Naive B cell (primary cell): ENCODE measurements around the gene ANTKMT. TPM values are rescaled to one million over a fixed set of nuclear protein-coding genes. Genes with fewer than 3 reads are reported as not detected.

ENCODE experiments used
- ATAC-seq, 2 donors: fragments of 150-1000 bp; cut with Tn5 transposase; 2 replicates each; pipeline ENCODE4 v1.10.0; 2021; ENCODE audit warnings: low read depth in 2 of 2, mild to moderate bottlenecking in 2 of 2, moderate library complexity in 2 of 2
- DNase-seq: peaks from one replicate; pipeline ENCODE4 v3.0.0; 2022
- H3K27ac Mint-ChIP-seq, 6 donors: one replicate each; pipeline ENCODE4 v1.8.0; 2020 to 2022; ENCODE audit warnings: mild to moderate bottlenecking in 6 of 6, mixed read lengths in 6 of 6, moderate library complexity in 5 of 6, inconsistent platforms in 2 of 6
- H3K27me3 Mint-ChIP-seq, 3 donors: one replicate each; pipeline ENCODE4 v1.8.0; 2021 to 2022; ENCODE audit warnings: mixed read lengths in 3 of 3, mild to moderate bottlenecking in 1 of 3
- H3K36me3 Mint-ChIP-seq, 2 donors: one replicate each; pipeline ENCODE4 v1.8.0; 2020 to 2022; ENCODE audit warnings: mixed read lengths in 2 of 2, inconsistent platforms in 1 of 2, mild to moderate bottlenecking in 1 of 2
- H3K4me1 Mint-ChIP-seq, 3 donors: one replicate each; pipeline ENCODE4 v1.8.0; 2020 to 2022; ENCODE audit warnings: mixed read lengths in 3 of 3, inconsistent platforms in 1 of 3, mild to moderate bottlenecking in 1 of 3, moderate library complexity in 1 of 3
- H3K4me3 Mint-ChIP-seq, 8 donors: one replicate each; pipeline ENCODE4 v1.8.0; 2020 to 2022; ENCODE audit warnings: mild to moderate bottlenecking in 8 of 8, mixed read lengths in 8 of 8, moderate library complexity in 8 of 8, inconsistent platforms in 2 of 8
- H3K9me3 Mint-ChIP-seq, 7 donors: one replicate each; pipeline ENCODE4 v1.8.0; 2020 to 2022; ENCODE audit warnings: mixed read lengths in 7 of 7, mild to moderate bottlenecking in 5 of 7, inconsistent platforms in 2 of 7, moderate library complexity in 1 of 7
- polyA plus RNA-seq, 6 donors: library from polyadenylated mRNA; unstranded; fragments of 300-500 nt; fragmentation: Illumina TruSeq; gene quantifications; one replicate each; pipeline ENCODE4 v1.2.3, GENCODE V29; 2021; ENCODE audit warnings: low read depth in 6 of 6

Gene ANTKMT
- polyA plus RNA-seq, 6 donors from 2014 or later = 21.5 to 62.0 (median 38.0) TPM

DNA sequence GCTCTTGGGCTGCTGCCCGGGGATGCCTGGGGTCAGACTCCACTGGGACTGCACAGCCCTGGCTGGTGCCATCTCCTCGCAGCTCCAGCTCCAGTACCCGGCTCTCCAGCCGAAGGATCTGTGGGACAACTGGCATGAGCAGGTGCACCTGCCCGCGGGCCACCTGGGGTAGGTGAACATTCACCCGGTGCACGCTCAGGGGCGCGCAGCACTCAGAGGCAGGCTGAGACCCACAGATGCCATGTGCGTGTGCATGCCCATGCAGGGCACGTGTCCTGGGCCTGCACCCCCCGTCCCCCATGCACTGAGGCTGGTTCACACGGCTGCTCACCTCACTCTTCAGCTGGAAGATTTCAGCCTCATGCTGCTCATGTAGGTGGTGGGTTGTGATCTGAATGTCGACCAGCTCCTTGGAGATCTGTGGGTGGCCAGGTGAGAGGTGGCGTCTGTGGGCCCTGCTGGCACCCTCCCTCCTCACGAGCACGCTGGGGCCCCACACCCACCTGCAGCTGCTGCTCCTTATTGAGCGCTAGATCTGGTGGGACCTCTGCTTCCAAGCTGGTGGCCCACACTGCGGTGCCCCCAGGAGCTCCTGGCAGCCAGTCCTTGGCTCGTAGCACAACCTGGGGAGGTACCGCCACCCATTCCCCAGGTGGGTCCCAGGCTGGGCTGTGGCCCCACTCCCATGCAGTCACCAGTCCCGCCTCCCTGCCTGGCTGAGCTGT, 4.7 kb downstream of the ANTKMT start:
- Mint-ChIP-seq H3K4me3 (peak overlapping the region in 6 of 8 donors; percentile 29 to 86 (median 72)), H3K4me1 (peaks cover 0 to 5% (median 5%) of the 10 kb centered on the region in 3 donors), H3K27ac (peak overlapping the region in 2 of 6 donors; percentile 53 to 59), H3K36me3 (no peaks in the 10 kb centered on the region), H3K27me3 (no peaks in the 10 kb centered on the region), H3K9me3 (no peaks in the 10 kb centered on the region)
- DNase-seq (no peak), ATAC-seq (no peak)

DNA sequence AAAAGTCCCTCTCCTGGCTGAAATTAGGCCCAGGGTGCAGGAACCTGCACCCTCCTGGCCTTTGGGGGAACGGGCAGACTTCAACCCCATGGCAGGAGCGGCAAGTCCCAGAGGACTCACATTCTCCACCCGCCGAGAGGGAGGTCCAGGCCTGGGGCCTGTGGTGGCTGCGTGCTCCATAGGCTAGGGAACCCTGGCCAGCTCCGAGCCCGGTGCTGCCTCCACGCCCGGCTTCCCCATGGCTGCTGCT, 5.2 kb downstream of the ANTKMT start:
- H3K9me3 Mint-ChIP-seq = no peaks in the 10 kb centered on the region
- H3K4me3 Mint-ChIP-seq = peak overlapping the region in 5 of 8 donors; percentile 70 to 86 (median 76)
- ATAC-seq = no peak
- no peaks in the 10 kb centered on the region for H3K27me3 Mint-ChIP-seq
- H3K27ac Mint-ChIP-seq = peak overlapping the region in 2 of 6 donors; percentile 33 to 59
- peaks cover 0 to 5% (median 5%) of the 10 kb centered on the region in 3 donors for H3K4me1 Mint-ChIP-seq
- H3K36me3 Mint-ChIP-seq = no peaks in the 10 kb centered on the region
- no peak for DNase-seq

DNA sequence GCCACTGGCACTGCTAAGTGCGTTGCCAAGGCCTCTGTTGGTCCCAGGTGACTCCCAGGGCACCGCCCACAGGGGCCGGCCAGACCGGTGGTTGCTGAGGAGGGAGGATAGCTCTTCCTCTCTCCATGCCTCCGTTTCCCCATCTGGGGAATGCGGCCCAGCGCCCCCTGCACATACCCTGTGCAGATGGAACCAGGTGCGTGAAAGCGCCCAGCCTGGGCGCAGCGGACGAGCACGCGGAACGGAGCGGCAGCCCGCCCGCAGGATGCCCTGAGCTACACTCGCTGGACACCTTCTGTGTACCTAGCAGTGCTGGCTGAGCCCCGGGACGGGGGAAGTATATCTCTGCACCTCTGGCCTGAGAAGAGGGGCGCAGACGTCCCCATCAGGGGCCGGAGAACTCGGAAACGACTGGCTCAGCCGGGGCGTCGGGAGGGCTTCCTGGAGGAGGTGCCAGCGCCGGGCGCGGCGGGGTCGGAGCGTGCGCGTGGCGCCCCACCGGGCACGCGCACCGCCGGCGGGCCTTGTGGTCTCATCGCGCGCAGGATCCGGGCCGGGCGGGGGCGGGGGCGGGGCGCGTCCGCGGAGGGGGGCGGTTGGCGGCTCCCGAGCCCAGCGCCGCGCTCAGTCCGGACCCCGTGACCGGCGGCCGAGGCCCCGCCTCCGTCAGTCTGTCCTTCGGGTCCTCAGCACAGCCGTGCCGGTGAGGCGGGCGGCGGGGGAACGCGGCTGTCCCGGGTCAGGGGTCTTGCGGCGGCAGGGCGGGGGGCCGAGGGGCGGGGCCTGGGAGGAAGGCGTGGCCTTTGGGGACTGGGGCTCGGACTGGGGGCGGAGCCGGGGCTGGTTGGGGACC, 5.7 kb downstream of the ANTKMT start, which contains the start of the genes CCDC78 and HAGHL:
CCDC78 (minus strand) TSS at position 6 of the 853 bp plus-strand sequence. CDS start 76 bp downstream, outside the sequence.
HAGHL (plus strand) TSS at position 669 of the 853 bp plus-strand sequence. CDS start 404 bp downstream, outside the sequence.
- no peaks in the 10 kb centered on the region for H3K9me3 Mint-ChIP-seq
- H3K4me3 Mint-ChIP-seq = peak within 1 kb of the TSS; percentile 74 to 87 (median 82)
- peaks cover 0 to 5% (median 5%) of the 10 kb centered on the region in 3 donors for H3K4me1 Mint-ChIP-seq
- ATAC-seq (peak; percentile 29 to 30), DNase-seq (peak; percentile 56)
- no peaks in the 10 kb centered on the region for H3K36me3 Mint-ChIP-seq
- peak within 1 kb of the TSS in 5 of 6 donors; percentile 24 to 91 (median 59) for H3K27ac Mint-ChIP-seq
- no peaks in the 10 kb centered on the region for H3K27me3 Mint-ChIP-seq

DNA sequence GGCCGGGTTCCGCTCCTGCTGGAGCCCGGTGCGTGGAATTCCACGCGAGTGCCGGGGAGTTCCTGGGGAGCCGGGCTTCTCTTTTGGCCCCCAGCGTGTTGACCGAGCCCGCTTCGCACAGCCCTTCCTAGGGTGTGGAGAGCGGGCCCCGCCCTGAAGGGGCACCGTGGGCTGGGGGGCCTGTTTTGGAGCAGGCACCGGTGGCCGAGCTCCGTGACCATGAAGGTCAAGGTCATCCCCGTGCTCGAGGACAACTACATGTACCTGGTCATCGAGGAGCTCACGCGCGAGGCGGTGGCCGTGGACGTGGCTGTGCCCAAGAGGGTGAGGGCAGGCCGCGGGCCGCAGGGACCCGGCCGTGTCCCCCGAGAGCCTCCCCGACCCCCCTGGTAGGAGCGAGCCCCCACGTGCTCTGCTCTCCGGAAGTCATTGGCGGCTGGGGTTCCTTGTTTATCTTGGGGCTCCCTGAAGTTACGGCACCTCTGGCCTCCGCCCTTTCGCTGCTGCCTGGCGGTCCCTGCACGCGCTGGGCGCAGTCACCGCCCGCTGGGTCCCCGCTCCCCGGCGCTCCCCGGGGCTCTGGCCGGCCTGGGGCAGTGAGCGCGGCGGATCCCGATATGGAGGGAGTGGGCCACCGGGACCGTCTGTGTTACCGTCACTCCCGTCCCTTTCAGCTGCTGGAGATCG, 6.5 kb downstream of the ANTKMT start:
- peaks cover 0 to 5% (median 5%) of the 10 kb centered on the region in 3 donors for H3K4me1 Mint-ChIP-seq
- peak; percentile 46 for DNase-seq
- no peaks in the 10 kb centered on the region for H3K27me3 Mint-ChIP-seq
- peak; percentile 35 to 40 for ATAC-seq
- no peaks in the 10 kb centered on the region for H3K36me3 Mint-ChIP-seq
- H3K4me3 Mint-ChIP-seq = peak overlapping the region in 7 of 8 donors; percentile 45 to 75 (median 54)
- no peaks in the 10 kb centered on the region for H3K9me3 Mint-ChIP-seq
- H3K27ac Mint-ChIP-seq = no peak overlapping the region

DNA sequence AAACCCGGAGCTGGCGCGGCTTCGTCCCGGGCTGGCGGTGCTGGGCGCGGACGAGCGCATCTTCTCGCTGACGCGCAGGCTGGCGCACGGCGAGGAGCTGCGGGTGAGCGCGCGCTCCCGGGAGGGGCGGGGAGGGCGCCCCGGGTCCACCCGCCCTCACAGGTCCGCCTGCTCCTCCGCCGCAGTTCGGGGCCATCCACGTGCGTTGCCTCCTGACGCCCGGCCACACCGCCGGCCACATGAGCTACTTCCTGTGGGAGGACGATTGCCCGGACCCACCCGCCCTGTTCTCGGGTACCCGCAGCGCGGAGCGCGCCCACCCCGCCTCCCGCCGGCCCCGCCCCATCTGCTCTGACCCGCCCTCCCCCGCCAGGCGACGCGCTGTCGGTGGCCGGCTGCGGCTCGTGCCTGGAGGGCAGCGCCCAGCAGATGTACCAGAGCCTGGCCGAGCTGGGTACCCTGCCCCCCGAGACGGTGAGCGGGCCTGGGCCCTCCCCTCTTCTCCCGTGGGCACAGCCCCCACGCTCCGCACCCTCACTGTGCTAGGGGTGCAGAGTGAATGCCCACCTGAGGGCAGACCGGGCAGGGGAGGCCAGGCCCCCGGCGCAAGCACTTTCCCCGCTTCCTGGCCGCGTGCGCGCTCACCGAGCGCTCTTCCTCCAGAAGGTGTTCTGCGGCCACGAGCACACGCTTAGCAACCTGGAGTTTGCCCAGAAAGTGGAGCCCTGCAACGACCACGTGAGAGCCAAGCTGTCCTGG, 7.4 kb downstream of the ANTKMT start:
- Mint-ChIP-seq H3K36me3 (no peaks in the 10 kb centered on the region), H3K9me3 (no peaks in the 10 kb centered on the region), H3K4me1 (peaks cover 0 to 5% (median 0%) of the 10 kb centered on the region in 3 donors), H3K27me3 (no peaks in the 10 kb centered on the region), H3K4me3 (peak overlapping the region in 6 of 8 donors; percentile 49 to 75 (median 55)), H3K27ac (peak overlapping the region in 2 of 6 donors; percentile 15 to 43)
- ATAC-seq (peak; percentile 77 to 82), DNase-seq (peak; percentile 77)

DNA sequence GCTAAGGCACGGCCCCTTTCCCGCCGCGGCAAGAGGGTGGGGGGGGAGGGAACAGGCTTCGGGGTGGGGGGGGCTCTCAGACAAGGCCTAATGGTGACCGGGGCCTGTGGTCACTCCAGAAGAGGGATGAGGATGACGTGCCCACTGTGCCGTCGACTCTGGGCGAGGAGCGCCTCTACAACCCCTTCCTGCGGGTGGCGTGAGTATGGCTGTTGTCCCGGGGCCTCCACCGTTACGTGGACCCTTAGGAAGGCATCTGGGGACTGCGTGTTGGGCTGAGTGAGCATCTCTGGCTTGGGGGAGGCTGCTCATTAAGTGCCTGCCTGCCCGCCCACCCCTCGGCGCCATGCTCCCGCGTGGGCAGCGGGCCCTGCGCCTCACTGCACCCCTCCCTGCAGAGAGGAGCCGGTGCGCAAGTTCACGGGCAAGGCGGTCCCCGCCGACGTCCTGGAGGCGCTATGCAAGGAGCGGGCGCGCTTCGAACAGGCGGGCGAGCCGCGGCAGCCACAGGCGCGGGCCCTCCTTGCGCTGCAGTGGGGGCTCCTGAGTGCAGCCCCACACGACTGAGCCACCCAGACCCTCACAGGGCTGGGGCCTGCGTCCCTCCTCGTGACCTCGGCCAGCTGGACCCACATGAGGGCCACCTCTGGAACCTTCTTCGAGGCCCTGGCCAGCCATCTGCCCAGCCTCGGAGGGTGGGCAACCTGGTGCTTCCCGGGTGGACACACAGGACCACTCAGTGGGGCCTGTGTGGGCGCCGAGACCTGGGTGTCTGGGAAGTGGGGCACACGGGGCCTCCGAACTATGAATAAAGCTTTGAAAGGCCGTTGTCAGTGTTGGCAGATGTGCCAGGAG, 8.2 kb downstream of the ANTKMT start:
- Mint-ChIP-seq H3K27me3 (no peaks in the 10 kb centered on the region), H3K4me1 (peaks cover 0 to 5% (median 0%) of the 10 kb centered on the region in 3 donors), H3K4me3 (peak overlapping the region in 5 of 8 donors; percentile 47 to 75 (median 55)), H3K9me3 (no peaks in the 10 kb centered on the region), H3K27ac (peak overlapping the region in 2 of 6 donors; percentile 15 to 43), H3K36me3 (no peaks in the 10 kb centered on the region)
- DNase-seq = no peak
- ATAC-seq = no peak

DNA sequence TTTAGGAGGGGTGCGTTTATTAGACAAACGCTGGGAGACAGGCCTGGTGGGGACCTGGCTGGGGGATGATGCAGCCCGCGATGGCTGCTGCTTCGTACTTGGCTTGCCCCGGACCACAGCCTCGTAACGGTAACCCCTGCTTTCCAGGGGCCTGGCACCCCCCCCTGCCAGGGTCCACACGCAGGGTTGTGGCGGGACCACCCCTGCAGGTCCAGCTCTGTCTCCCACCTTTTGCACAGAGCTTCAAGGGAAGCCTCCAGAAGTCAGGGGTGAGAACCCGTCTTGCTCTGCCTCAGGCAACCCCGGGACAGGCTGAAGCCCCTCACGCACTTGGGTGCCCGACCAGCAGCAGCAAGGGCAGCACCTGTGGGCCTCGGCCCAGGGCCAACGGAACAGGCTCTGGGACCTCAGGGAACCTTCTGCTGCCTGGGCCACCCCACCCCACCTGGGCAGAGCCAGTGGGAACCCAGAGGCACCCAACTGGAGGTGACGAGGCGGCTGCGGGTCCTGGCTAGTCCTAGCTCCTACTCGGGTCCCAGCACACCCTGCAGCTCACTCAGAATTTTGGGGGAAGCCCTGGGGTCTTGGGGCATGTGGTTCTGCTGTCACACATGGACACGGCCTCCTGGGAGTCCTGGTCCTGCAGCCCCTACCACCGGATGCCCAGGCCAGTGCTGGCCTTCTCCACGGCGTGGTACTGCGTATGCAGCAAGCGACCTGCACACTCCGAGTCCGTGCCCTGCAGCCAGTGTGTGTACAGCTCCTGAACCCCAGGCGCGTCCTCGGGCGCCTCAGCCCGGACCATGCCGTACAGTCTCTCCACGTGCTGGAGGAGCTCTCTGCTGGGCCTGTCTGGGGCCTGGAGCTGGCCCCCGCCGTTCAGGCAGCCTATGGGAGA, 9.1 kb downstream of the ANTKMT start:
- H3K4me1 Mint-ChIP-seq = peaks cover 0 to 5% (median 0%) of the 10 kb centered on the region in 3 donors
- no peaks in the 10 kb centered on the region for H3K36me3 Mint-ChIP-seq
- DNase-seq (no peak), ATAC-seq (no peak)
- H3K27me3 Mint-ChIP-seq = no peaks in the 10 kb centered on the region
- peak overlapping the region in 1 of 6 donors; percentile 11 for H3K27ac Mint-ChIP-seq
- H3K9me3 Mint-ChIP-seq = no peaks in the 10 kb centered on the region
- peak overlapping the region in 6 of 8 donors; percentile 15 to 60 (median 32) for H3K4me3 Mint-ChIP-seq

DNA sequence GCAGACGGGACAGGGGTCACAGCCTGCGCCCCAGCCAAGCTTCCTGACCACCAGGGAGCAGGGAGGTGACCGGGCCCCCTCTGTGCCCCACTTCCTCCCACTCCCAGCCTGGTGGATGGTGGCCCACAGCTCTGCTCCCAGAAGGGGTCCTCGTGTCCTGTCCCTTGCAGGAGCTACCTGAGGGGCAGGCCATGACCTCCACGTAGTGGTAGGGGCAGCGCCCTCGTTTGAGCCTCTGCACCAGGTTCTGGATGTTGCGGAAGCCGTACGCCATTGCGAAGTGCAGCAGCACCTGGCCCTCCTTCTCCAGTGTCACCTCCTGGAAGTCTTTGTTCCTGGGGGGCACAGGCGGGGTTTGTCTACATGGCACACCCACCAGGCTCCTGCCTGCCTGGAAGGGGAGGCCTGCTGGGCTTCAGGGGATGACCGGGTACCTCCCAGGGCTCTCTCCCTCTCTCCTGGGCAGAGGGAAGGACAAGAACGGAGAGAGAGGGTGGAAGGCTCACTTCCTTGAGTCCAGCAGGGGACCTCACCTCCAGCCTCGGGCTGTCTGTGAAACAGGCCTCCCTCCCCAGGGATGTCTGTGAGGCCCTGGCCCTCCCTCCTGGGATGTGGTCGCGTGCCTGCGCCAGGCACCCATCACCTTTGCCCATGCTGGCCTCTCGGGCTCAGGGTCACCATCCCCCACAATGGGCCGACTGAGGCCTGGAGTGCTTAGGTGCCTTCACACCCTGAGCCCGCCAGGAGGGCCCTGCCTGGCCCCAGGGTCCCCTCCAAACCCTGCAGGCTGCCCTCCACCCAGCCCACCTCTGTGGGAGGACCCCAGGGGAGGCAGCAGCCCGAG, 9.9 kb downstream of the ANTKMT start:
- H3K4me3 Mint-ChIP-seq = peak overlapping the region in 1 of 8 donors; percentile 15
- no peak overlapping the region for H3K27ac Mint-ChIP-seq
- no peaks in the 10 kb centered on the region for H3K36me3 Mint-ChIP-seq
- peaks cover 0 to 3% (median 2%) of the 10 kb centered on the region in 3 donors for H3K4me1 Mint-ChIP-seq
- no peaks in the 10 kb centered on the region for H3K9me3 Mint-ChIP-seq
- no peak for ATAC-seq
- no peaks in the 10 kb centered on the region for H3K27me3 Mint-ChIP-seq
- DNase-seq = no peak

DNA sequence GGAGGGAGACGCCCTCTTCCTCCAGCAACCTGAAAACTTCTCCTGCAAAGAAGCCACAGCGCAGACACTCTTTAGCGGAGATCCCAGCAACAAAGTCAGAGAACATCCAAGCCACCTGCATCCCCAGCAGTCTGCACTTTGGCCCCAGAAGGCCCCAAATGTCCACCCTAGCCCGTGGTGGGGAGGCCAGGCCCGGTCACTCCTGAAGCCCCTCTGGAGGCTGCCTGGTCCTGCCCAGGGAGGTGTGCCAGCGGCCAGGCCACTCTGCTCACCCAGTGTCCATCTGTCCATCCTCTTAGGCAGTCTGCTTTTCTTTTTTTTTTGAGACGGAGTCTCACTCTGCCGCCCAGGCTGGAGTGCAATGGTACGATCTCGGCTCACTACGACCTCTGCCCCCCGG, 11.4 kb downstream of the ANTKMT start:
- peaks cover 0 to 4% (median under 1%) of the 10 kb centered on the region in 3 donors for H3K4me1 Mint-ChIP-seq
- ATAC-seq (no peak), DNase-seq (no peak)
- no peak overlapping the region for H3K4me3 Mint-ChIP-seq
- H3K27ac Mint-ChIP-seq = no peak overlapping the region
- no peaks in the 10 kb centered on the region for H3K27me3 Mint-ChIP-seq
- H3K9me3 Mint-ChIP-seq = no peaks in the 10 kb centered on the region
- no peaks in the 10 kb centered on the region for H3K36me3 Mint-ChIP-seq

DNA sequence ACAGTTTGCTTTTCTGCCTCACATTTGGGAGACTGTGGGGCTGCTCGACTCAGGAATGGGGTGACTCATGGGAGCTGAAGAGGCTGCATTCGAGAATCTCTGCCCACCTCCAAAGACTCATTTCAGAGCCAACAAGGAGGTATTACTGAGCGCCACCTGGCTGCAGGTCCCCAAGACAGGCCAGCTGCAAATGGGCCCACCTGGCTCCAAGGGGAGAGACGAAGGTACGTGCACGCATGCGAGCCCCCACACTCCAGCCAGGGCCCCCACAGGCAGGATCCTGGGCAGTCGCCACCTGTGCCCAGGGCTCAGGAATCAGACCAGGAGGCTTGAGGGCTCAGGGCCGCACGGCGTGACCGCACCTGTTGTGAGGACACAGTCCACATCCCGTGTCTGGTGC, 12.0 kb downstream of the ANTKMT start:
- H3K27me3 Mint-ChIP-seq = no peaks in the 10 kb centered on the region
- H3K4me1 Mint-ChIP-seq = peaks cover 2 to 10% (median 6%) of the 10 kb centered on the region in 3 donors
- H3K36me3 Mint-ChIP-seq = no peaks in the 10 kb centered on the region
- ATAC-seq (no peak), DNase-seq (no peak)
- no peak overlapping the region for H3K27ac Mint-ChIP-seq
- no peaks in the 10 kb centered on the region for H3K9me3 Mint-ChIP-seq
- no peak overlapping the region for H3K4me3 Mint-ChIP-seq
